SK-MEL-5 (cell line): ENCODE measurements around the gene RUNX2. TPM values are rescaled to one million over a fixed set of nuclear protein-coding genes. Genes with fewer than 3 reads are reported as not detected.

Experiments
- DNase-seq: peaks from one replicate; pipeline ENCODE4 v3.0.0-alpha.2; 2016; ENCODE audit warnings: low read depth, low spot score
- in situ Hi-C: cut with HindIII; loops from 2 replicates; pipeline ENCODE4 v1.10.0; 2016; ENCODE audit warnings: low sequenced_read_pairs, high pct_unique_total_duplicates, low pct_unique_long_range_greater_than_20kb
- total RNA-seq: library from RNA; depleted of rRNA; stranded (reverse); fragments of >200 nt; shearing (Covaris generic); gene quantifications from 2 replicates; pipeline ENCODE4 v1.2.3, GENCODE V29; 2014

RUNX2 gene
- total RNA-seq, 1 experiment from 2014 or later = 0.24 TPM

GRCh38 chr6:45509426-45509825 lies 181.3 kb downstream of the RUNX2 start:
- DNase-seq = no peak
- in situ Hi-C loops = no loop called here

- in situ Hi-C loops = no loop called here
- DNase-seq = no peak
Measured at GRCh38 chr6:45512717-45513116, 184.6 kb downstream of the RUNX2 start.

GRCh38 chr6:45513213-45513618 lies 185.1 kb downstream of the RUNX2 start:
- no peak for DNase-seq
- in situ Hi-C loops = no loop called here

GRCh38 chr6:45513843-45514242 lies 185.7 kb downstream of the RUNX2 start:
- no peak for DNase-seq
- in situ Hi-C loops = no loop called here

GRCh38 chr6:45514454-45515230 lies 186.5 kb downstream of the RUNX2 start:
- no peak for DNase-seq
- in situ Hi-C loops = no loop called here

GRCh38 chr6:45518013-45518720 lies 190.0 kb downstream of the RUNX2 start:
- in situ Hi-C loops = no loop called here
- DNase-seq = no peak

- DNase-seq = no peak
- in situ Hi-C loops = no loop called here
Measured at GRCh38 chr6:45521226-45521625, 193.1 kb downstream of the RUNX2 start.

GRCh38 chr6:45522486-45522885 lies 194.4 kb downstream of the RUNX2 start:
- DNase-seq = no peak
- in situ Hi-C loops = no loop called here

- DNase-seq = peak; percentile 16
- in situ Hi-C loops = no loop called here
Measured at GRCh38 chr6:45527210-45527609, 199.1 kb downstream of the RUNX2 start.

- DNase-seq = no peak
- in situ Hi-C loops = no loop called here
Measured at GRCh38 chr6:45531999-45532595, 204.0 kb downstream of the RUNX2 start.

GRCh38 chr6:45532721-45533210 lies 204.6 kb downstream of the RUNX2 start:
- in situ Hi-C loops = no loop called here
- no peak for DNase-seq

GRCh38 chr6:45533386-45533785 lies 205.3 kb downstream of the RUNX2 start:
- in situ Hi-C loops = no loop called here
- DNase-seq = peak; percentile 9

GRCh38 chr6:45535933-45536332 lies 207.8 kb downstream of the RUNX2 start:
- DNase-seq = no peak
- in situ Hi-C loops = no loop called here

- in situ Hi-C loops = no loop called here
- DNase-seq = no peak
Measured at GRCh38 chr6:45537539-45537938, 209.4 kb downstream of the RUNX2 start.

- DNase-seq = no peak
- in situ Hi-C loops = no loop called here
Measured at GRCh38 chr6:45538641-45539547, 210.8 kb downstream of the RUNX2 start.

- in situ Hi-C loops = no loop called here
- DNase-seq = no peak
Measured at GRCh38 chr6:45540375-45540920, 212.3 kb downstream of the RUNX2 start.

- DNase-seq = no peak
- in situ Hi-C loops = no loop called here
Measured at GRCh38 chr6:45541934-45542333, 213.8 kb downstream of the RUNX2 start.
